SK-N-SH (cell line): ENCODE data around the gene ARPIN.

Experiments
- CTCF ChIP-seq: fragments of 200-600 bp; sonication (generic); IDR thresholded peaks from 2 replicates; pipeline ENCODE4 v1.6.1; 2017; ENCODE audit warnings: antibody characterized with exemption, mild to moderate bottlenecking, moderate library complexity
- ELF1 ChIP-seq: IDR thresholded peaks from 2 replicates; pipeline ENCODE4 v1.4.0; 2012
- EP300 ChIP-seq, 2 experiments: IDR thresholded peaks; 2 replicates each; pipeline versions ENCODE4 v1.4.0 to v1.6.1; 2012; ENCODE audit warnings: borderline replicate concordance in 1 of 2, low read depth in 1 of 2, low read length in 1 of 2
- EZH2phosphoT487 ChIP-seq: fragments of 200-600 bp; sonication (generic); IDR thresholded peaks from 2 replicates; pipeline ENCODE4 v1.6.1; 2017; ENCODE audit warnings: low read depth, mixed run types, mild to moderate bottlenecking, antibody characterized with exemption, moderate library complexity, borderline replicate concordance
- FOXM1 ChIP-seq: IDR thresholded peaks from 2 replicates; pipeline ENCODE4 v1.4.0; 2012; ENCODE audit warnings: low read depth, mild to moderate bottlenecking
- JUND ChIP-seq: IDR thresholded peaks from 2 replicates; pipeline ENCODE4 v1.4.0; 2012
- NRF1 ChIP-seq: IDR thresholded peaks from 2 replicates; pipeline ENCODE4 v1.6.1; 2012; ENCODE audit warnings: low read depth, mild to moderate bottlenecking, low read length
- POLR2AphosphoS5 ChIP-seq: IDR thresholded peaks from 2 replicates; pipeline ENCODE4 v1.6.1; 2012; ENCODE audit warnings: low read depth, low read length
- REST ChIP-seq: IDR thresholded peaks from 2 replicates; pipeline ENCODE4 v1.6.1; 2012; ENCODE audit warnings: mild to moderate bottlenecking, low read depth, low read length, moderate library complexity
- RXRA ChIP-seq: IDR thresholded peaks from 2 replicates; pipeline ENCODE4 v1.4.0; 2012; ENCODE audit warnings: low read depth, mild to moderate bottlenecking, borderline replicate concordance
- SMC3 ChIP-seq: IDR thresholded peaks from 2 replicates; pipeline ENCODE4 v1.6.1; 2012; ENCODE audit warnings: low read depth, low read length, improper control_type of control experiment
- TAF1 ChIP-seq: IDR thresholded peaks from 2 replicates; pipeline ENCODE4 v1.6.1; 2012; ENCODE audit warnings: low read depth, mild to moderate bottlenecking, low read length, moderate library complexity, borderline replicate concordance
- USF1 ChIP-seq: IDR thresholded peaks from 2 replicates; pipeline ENCODE4 v1.4.0; 2012; ENCODE audit warnings: low read depth, borderline replicate concordance

GRCh38 chr15:89946681-89947299, 34.0 kb upstream of the ARPIN start:
- TF ChIP-seq CTCF (no peak), NRF1 (no peak), RXRA (no peak), POLR2AphosphoS5 (no peak), USF1 (no peak), REST (no peak), FOXM1 (no peak), EZH2phosphoT487 (no peak), TAF1 (no peak), ELF1 (no peak), EP300 (IDR thresholded peaks at IDR 0.05; ENCODE audit: borderline replicate concordance in 1 of 2, low read depth in 1 of 2, low read length in 1 of 2) (no peak), JUND (no peak), SMC3 (no peak)
